K562 (cell line): ENCODE measurements around the gene WDR44. TPM values are rescaled to one million over a fixed set of nuclear protein-coding genes. Genes with fewer than 3 reads are reported as not detected.

ENCODE experiments used
- CBX3 ChIP-seq, 2 experiments: IDR thresholded peaks; 1 replicate in 1 of 2; 2 replicates in 1 of 2; pipeline ENCODE4 v1.6.1; 2012; ENCODE audit warnings: inconsistent platforms in 2 of 2, low read length in 2 of 2, borderline replicate concordance in 1 of 2, control low read depth in 1 of 2
- CTCFL ChIP-seq: IDR thresholded peaks from 2 replicates; pipeline ENCODE4 v1.6.1; 2011; ENCODE audit warnings: borderline replicate concordance, low read depth, mild to moderate bottlenecking, moderate library complexity, low read length; ENCODE audit not compliant: insufficient read depth, poor library complexity, severe bottlenecking
- GATAD2A ChIP-seq: fragments of 450-650 bp; IDR thresholded peaks from 2 replicates; pipeline ENCODE4 v1.6.1; 2017
- MXI1 ChIP-seq: IDR thresholded peaks from 2 replicates; pipeline ENCODE4 v1.6.1; 2011; ENCODE audit warnings: low read depth, mild to moderate bottlenecking, improper control_type of control experiment, low read length
- MYNN ChIP-seq, 2 experiments: sonication (generic); formaldehyde crosslinking in 1 of 2; IDR thresholded peaks; 2 replicates each; pipeline versions ENCODE4 v1.5.0 to v1.6.1; 2016 to 2020; ENCODE audit warnings: antibody characterized with exemption in 1 of 2, missing genetic modification reagents in 1 of 2
- NKRF ChIP-seq: fragments of 450-650 bp; IDR thresholded peaks from 2 replicates; pipeline ENCODE4 v1.6.1; 2016; ENCODE audit warnings: borderline replicate concordance
- POLR2A ChIP-seq: fragments of 450-650 bp; conservative IDR thresholded peaks from 2 replicates; pipeline ENCODE4 v1.6.1; 2016
- RBM39 ChIP-seq: fragments of 200-400 bp; formaldehyde crosslinking; optimal IDR thresholded peaks from 2 replicates; pipeline ENCODE3; 2018; ENCODE audit warnings: low read depth, low read length
- SMARCE1 ChIP-seq: fragments of 450-650 bp; IDR thresholded peaks from 2 replicates; pipeline ENCODE4 v1.7.1; 2016; ENCODE audit warnings: mild to moderate bottlenecking
- SPI1 ChIP-seq: IDR thresholded peaks from 2 replicates; pipeline ENCODE4 v1.6.1; 2011; ENCODE audit warnings: low read depth, low read length, control low read depth, borderline replicate concordance
- TBL1XR1 ChIP-seq, 2 experiments: IDR thresholded peaks; 2 replicates each; pipeline ENCODE4 v1.6.1; 2012; ENCODE audit warnings: improper control_type of control experiment in 2 of 2, low read length in 2 of 2, mild to moderate bottlenecking in 1 of 2
- TFE3 ChIP-seq: fragments of 450-650 bp; formaldehyde crosslinking; IDR thresholded peaks from 2 replicates; pipeline ENCODE4 v1.4.0; 2020; ENCODE audit warnings: mild to moderate bottlenecking, mixed read lengths
- USF2 ChIP-seq: sonication (generic); formaldehyde crosslinking; IDR thresholded peaks from 2 replicates; pipeline ENCODE4 v1.5.0; 2020; ENCODE audit warnings: missing genetic modification reagents
- ZNF444 ChIP-seq: fragments of 250-450 bp; sonication (Bioruptor Pico); IDR thresholded peaks from 2 replicates; pipeline ENCODE4 v1.4.0; 2020; ENCODE audit warnings: mild to moderate bottlenecking, moderate library complexity
- polyA plus RNA-seq, 8 experiments: library from polyadenylated mRNA; depleted of rRNA in 4 of 8; stranded (reverse) in 5 of 8; unstranded in 3 of 8; fragments of >200 nt; fragmentation: Nextera tagmentation in 2 of 8; fragmentation: Illumina TruSeq in 1 of 8; extraction: Ambion mirVana in 2 of 8; extraction: Trizol in 1 of 8; gene quantifications; 2 replicates each; pipeline versions ENCODE4 v1.2.1 to v1.2.3, GENCODE V29; 2011 to 2014; ENCODE audit warnings: inconsistent platforms in 1 of 8, missing spikeins in 1 of 8
- total RNA-seq, 7 experiments: library from RNA; depleted of rRNA in 6 of 7; stranded (reverse); fragments of >200 nt in 6 of 7; fragmentation: Illumina TruSeq in 2 of 7; extraction: Trizol in 2 of 7; gene quantifications; 2 replicates each; pipeline versions ENCODE4 v1.2.1 to v1.2.3, GENCODE V29; 2011 to 2021; ENCODE audit warnings: low replicate concordance in 1 of 7

Gene WDR44
- total and polyA plus RNA-seq, 9 of the 15 experiments (the other 6 are each of a cell fraction or from before 2014, with no cell fraction given), result 5.6 to 20.0 (median 14.6) TPM

GRCh38 chrX:118495061-118495921 is 149.4 kb downstream of the WDR44 start, which contains the start of gene DOCK11 (continued):
- no peak for TF ChIP-seq ZNF444
- TF ChIP-seq RBM39, result no peak
- 0 out of 2 replicates have a peak, but pooled peaks have one; percentile 26 for TF ChIP-seq MYNN (IDR thresholded peaks at IDR 0.05)
- no peak for TF ChIP-seq MYNN (CRISPR knock-in tag; IDR thresholded peaks at IDR 0.05)
- peak; percentile 37; the same call in 1 of the 2 replicates for TF ChIP-seq NKRF
- peak in 1 of 2 experiments; percentile 13; a peak in 1 of 3 replicates for TF ChIP-seq CBX3 (IDR thresholded peaks at IDR 0.05; ENCODE audit: borderline replicate concordance in 1 of 2, low read length in 2 of 2)
- TF ChIP-seq GATAD2A, result peak; percentile 34; the same call in 1 of the 2 replicates
- TF ChIP-seq USF2 (CRISPR knock-in tag), result peak; percentile 64
- TF ChIP-seq TBL1XR1 (IDR thresholded peaks at IDR 0.05; ENCODE audit: low read length in 2 of 2), result 0 out of 4 replicates have a peak, but pooled peaks of 1 of the 2 experiments have one; percentile 40
- TF ChIP-seq POLR2A, result peak; percentile 57
- TF ChIP-seq MXI1, result peak; percentile 37; the same call in 1 of the 2 replicates
- peak; percentile 16 for TF ChIP-seq CTCFL
- 0 out of 2 replicates have a peak, but pooled peaks have one; percentile 45 for TF ChIP-seq SMARCE1
- TF ChIP-seq TFE3, result peak; percentile 63
- peak; percentile 88 for TF ChIP-seq SPI1
